ENCODE measurements around the gene SLC25A47.
A peak's percentile ranks its signal among the peaks of the same experiment; 100 is the strongest.

The SLC25A47 gene

DNA sequence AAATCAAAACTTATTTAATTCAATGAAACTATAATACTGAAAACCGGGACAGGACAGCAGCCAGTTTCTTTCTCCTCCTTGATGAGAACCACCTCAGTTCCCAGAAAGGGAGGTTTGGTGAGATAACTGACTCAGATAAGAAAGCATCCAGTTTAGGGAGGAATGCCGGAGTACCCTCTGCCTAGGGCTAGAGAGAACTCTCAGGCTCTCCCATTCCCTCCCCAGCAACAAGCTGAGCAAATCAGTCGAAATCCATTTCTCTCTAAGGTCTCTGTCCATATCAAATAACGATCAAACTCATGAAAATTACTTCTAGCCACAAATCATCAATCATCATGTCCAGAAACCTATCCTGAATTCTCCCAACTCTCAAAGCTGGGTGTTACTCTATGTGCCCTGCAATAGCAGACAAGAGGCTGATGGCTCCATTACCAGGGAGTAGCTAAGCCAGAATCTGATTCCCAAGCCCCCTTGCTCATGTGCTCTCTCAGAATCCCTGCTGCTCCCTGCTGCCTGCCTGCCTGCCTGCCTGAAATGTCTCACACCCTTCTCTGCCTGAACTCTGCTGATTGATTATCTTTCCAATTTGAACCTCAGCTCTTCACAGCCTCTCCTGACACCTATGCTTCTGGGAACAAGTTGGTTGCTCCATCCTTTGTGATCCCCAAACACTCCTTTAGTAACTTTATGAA, 49.4 kb downstream of the SLC25A47 start:
- Histone ChIP-seq H3K27me3 (ENCODE audit: insufficient read depth, low read depth, severe bottlenecking) (no peaks in the 10 kb centered on the region), H3K9me3 (ENCODE audit: severe bottlenecking) (no peaks in the 10 kb centered on the region), H3K4me3 (ENCODE audit: low read depth, low read length) (no peak overlapping the region), H3K27ac (no peak overlapping the region), H3K36me3 (0 out of 2 replicates have a peak, but pooled peaks cover 12% of the 10 kb centered on the region)
- no peak for DNase-seq
- no peak for TF ChIP-seq CTCF (IDR thresholded peaks at IDR 0.05; ENCODE audit: low read depth, low read length)

GRCh38 chr14:100374270-100374669, 51.1 kb downstream of the SLC25A47 start:
- DNase-seq, result no peak
- Histone ChIP-seq H3K27ac (no peak overlapping the region), H3K27me3 (ENCODE audit: insufficient read depth, low read depth, severe bottlenecking) (no peaks in the 10 kb centered on the region), H3K36me3 (0 out of 2 replicates have a peak, but pooled peaks cover 5% of the 10 kb centered on the region), H3K4me3 (ENCODE audit: low read depth, low read length) (no peak overlapping the region), H3K9me3 (ENCODE audit: severe bottlenecking) (no peaks in the 10 kb centered on the region)
- TF ChIP-seq CTCF (IDR thresholded peaks at IDR 0.05; ENCODE audit: low read depth, low read length), result no peak

GRCh38 chr14:100374876-100375265, 51.7 kb downstream of the SLC25A47 start:
- DNase-seq, result no peak
- no peak overlapping the region for H3K4me3 ChIP-seq (ENCODE audit: low read depth, low read length)
- H3K36me3 ChIP-seq, result 0 out of 2 replicates have a peak, but pooled peaks cover 5% of the 10 kb centered on the region
- H3K27ac ChIP-seq, result no peak overlapping the region; the same call in 1 of the 2 replicates
- no peaks in the 10 kb centered on the region for H3K27me3 ChIP-seq (ENCODE audit: insufficient read depth, low read depth, severe bottlenecking)
- H3K9me3 ChIP-seq (ENCODE audit: severe bottlenecking), result no peaks in the 10 kb centered on the region
- no peak for TF ChIP-seq CTCF (IDR thresholded peaks at IDR 0.05; ENCODE audit: low read depth, low read length)

DNA sequence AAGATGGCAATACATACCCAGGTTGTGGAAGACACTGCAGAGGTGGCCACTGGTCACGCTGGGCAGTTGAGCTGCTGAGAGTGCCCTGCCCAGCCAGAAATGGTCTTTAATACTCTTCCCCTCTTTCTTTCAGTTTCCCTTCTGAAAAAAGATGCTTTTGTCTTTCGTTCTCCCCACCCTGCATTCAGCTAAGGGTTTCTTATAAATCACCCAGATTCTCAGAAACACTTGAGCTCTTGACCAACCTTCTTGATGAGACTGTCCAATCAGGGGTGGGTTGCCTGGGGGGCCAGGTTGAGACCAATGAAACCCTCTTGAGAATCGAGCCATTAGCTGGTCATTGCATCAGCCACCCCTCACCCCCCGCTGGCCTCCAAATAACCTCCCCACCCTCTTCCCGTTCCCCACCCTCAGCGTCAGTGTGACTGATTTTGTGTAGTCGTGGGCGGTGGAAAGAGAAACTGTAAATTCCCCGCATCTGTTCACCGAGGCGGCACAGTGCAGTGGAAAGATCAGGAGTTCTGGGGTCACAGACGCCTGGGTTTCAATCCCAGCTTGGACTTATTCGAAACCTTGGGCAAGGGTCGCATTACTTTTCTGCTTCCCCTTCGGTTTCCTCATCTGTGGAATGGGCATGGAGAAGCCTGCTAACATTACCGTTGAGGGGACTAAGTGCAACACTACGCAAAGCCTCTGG, 52.3 kb downstream of the SLC25A47 start:
- Histone ChIP-seq H3K27ac (peak overlapping the region; percentile 51), H3K4me3 (ENCODE audit: low read depth, low read length) (peak overlapping the region; percentile 64), H3K27me3 (ENCODE audit: insufficient read depth, low read depth, severe bottlenecking) (no peaks in the 10 kb centered on the region), H3K36me3 (0 out of 2 replicates have a peak, but pooled peaks cover 5% of the 10 kb centered on the region), H3K9me3 (ENCODE audit: severe bottlenecking) (no peaks in the 10 kb centered on the region)
- DNase-seq, result no peak
- no peak for TF ChIP-seq CTCF (IDR thresholded peaks at IDR 0.05; ENCODE audit: low read depth, low read length)

- Histone ChIP-seq H3K36me3 (0 out of 2 replicates have a peak, but pooled peaks cover 5% of the 10 kb centered on the region), H3K27me3 (ENCODE audit: insufficient read depth, low read depth, severe bottlenecking) (no peaks in the 10 kb centered on the region), H3K4me3 (ENCODE audit: low read depth, low read length) (peak within 1 kb of the TSS; percentile 64), H3K9me3 (ENCODE audit: severe bottlenecking) (no peaks in the 10 kb centered on the region), H3K27ac (peak within 1 kb of the TSS; percentile 51)
- TF ChIP-seq CTCF (IDR thresholded peaks at IDR 0.05; ENCODE audit: low read depth, low read length), result no peak
- DNase-seq, result peak; percentile 91
These were observed 53.0 kb downstream of the SLC25A47 start, which contains the start of gene WDR25 for GRCh38 chr14:100375963-100376735. TSS of gene WDR25 (plus strand) at chr14:100376485.

All from WERI-Rb-1 (cell line).